ENCODE data around the gene CYP27B1. TPM values are rescaled to one million over a fixed set of nuclear protein-coding genes. Genes with fewer than 3 reads are reported as not detected.

The CYP27B1 gene
- total and polyA plus RNA-seq, 9 of the 15 experiments (the other 6 are each of a cell fraction or from before 2014, with no cell fraction given) = 0.18 to 4.2 (median 1.8) TPM

DNA sequence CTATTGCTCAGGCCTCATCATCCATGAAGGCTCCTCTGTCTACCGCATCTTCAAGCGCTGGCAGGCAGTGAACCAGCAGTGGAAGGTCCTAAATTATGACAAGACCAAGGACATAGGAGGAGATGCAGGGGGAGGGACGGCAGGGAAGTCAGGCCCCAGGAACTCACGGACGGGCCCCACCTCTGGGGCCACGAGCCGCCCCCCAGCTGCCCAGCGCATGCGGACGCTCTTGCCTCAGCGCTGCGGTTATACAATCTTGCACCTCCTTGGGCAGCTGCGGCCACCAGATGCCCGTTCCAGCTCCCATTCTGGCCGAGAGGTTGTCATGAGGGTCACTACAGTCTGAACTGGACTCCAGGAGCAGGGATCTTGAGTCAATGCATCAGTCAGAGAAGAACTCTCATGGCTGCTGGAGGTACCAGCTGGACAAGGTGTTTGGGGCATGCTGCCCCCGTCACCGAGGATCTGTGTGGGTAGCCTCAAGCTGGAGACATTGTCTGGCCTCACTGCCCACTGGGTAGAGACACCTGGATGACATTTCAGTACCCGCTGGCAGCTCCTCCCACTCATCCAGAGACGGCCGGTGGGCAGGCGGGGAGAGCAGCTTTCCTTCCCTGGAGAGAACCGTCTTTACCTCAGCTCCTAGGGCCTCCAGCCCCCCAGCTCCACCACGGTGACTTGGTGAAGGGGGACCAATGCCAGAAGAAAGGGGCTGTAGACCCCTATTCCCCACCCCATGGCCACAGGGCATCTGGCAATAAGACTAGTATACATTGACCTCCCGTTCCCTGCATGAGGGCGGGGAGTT lies 8.1 kb downstream of the CYP27B1 start:
- no peak for ATAC-seq
- peak overlapping the region in 1 of 2 experiments; percentile 21; a peak in 1 of 4 replicates for H3K9ac ChIP-seq (ENCODE audit: insufficient read depth in 1 of 2, low read depth in 2 of 2, low read length in 2 of 2)
- WGBS (ENCODE audit: insufficient coverage, low coverage, missing lambda C conversion rate) = 82% methylated on average over 23 of the region's 25 CpGs
- no peak overlapping the region for H3K4me3 ChIP-seq
- intact Hi-C loops (cut with micrococcal nuclease) (loop anchor here (2.0 kb wide), 1 partner anchor 56 kb away; no protein-coding TSS in a partner anchor), in situ Hi-C loops (cut with MboI) (no loop called here)
- BruUV-seq (replicated peaks) = no TSS peak
- H3K27me3 ChIP-seq (ENCODE audit: control insufficient read depth in 2 of 2, insufficient read depth in 2 of 2, low read length in 2 of 2) = no peaks in the 10 kb centered on the region
- TF ChIP-seq MTA1 (IDR thresholded peaks at IDR 0.05; ENCODE audit: borderline replicate concordance) (no peak), FOXK2 (conservative IDR thresholded peaks at IDR 0.05 in 1 of 2, IDR thresholded peaks at IDR 0.05 in 1 of 2; ENCODE audit: low read depth in 2 of 2) (no peak), ESRRA (IDR thresholded peaks at IDR 0.05; ENCODE audit: borderline replicate concordance, low read depth) (no peak), BDP1 (IDR thresholded peaks at IDR 0.05; ENCODE audit: insufficient read depth, insufficient read length) (no peak), TAL1 (IDR thresholded peaks at IDR 0.05) (no peak), GABPB1 (CRISPR knock-in tag; IDR thresholded peaks at IDR 0.05) (no peak), CEBPB (tag; IDR thresholded peaks at IDR 0.05) (no peak), C11orf30 (IDR thresholded peaks at IDR 0.05; ENCODE audit: low read depth) (no peak), ZNF174 (CRISPR knock-in tag; IDR thresholded peaks at IDR 0.05) (no peak), RNF2 (IDR thresholded peaks at IDR 0.05) (no peak)
- TF ChIP-seq, protein P1, sequence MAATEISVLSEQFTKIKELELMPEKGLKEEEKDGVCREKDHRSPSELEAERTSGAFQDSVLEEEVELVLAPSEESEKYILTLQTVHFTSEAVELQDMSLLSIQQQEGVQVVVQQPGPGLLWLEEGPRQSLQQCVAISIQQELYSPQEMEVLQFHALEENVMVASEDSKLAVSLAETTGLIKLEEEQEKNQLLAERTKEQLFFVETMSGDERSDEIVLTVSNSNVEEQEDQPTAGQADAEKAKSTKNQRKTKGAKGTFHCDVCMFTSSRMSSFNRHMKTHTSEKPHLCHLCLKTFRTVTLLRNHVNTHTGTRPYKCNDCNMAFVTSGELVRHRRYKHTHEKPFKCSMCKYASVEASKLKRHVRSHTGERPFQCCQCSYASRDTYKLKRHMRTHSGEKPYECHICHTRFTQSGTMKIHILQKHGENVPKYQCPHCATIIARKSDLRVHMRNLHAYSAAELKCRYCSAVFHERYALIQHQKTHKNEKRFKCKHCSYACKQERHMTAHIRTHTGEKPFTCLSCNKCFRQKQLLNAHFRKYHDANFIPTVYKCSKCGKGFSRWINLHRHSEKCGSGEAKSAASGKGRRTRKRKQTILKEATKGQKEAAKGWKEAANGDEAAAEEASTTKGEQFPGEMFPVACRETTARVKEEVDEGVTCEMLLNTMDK (IDR thresholded peaks at IDR 0.05; ENCODE audit: borderline replicate concordance, insufficient read depth, low read depth, low read length, poor library complexity, severe bottlenecking) = no peak
- TF ChIP-seq, protein P2, sequence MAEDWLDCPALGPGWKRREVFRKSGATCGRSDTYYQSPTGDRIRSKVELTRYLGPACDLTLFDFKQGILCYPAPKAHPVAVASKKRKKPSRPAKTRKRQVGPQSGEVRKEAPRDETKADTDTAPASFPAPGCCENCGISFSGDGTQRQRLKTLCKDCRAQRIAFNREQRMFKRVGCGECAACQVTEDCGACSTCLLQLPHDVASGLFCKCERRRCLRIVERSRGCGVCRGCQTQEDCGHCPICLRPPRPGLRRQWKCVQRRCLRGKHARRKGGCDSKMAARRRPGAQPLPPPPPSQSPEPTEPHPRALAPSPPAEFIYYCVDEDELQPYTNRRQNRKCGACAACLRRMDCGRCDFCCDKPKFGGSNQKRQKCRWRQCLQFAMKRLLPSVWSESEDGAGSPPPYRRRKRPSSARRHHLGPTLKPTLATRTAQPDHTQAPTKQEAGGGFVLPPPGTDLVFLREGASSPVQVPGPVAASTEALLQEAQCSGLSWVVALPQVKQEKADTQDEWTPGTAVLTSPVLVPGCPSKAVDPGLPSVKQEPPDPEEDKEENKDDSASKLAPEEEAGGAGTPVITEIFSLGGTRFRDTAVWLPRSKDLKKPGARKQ (CRISPR knock-in tag; IDR thresholded peaks at IDR 0.05) = no peak
- DNase-seq (ENCODE audit: extremely low read depth in 1 of 4, low spot score in 3 of 4) = no peak
- no peak overlapping the region for H3K27ac ChIP-seq (ENCODE audit: extremely low read depth, low read depth, low read length)
- no peaks in the 10 kb centered on the region for H3K9me3 ChIP-seq (replicated peaks; ENCODE audit: control insufficient read depth, insufficient read depth, low read depth, low read length)
- H3K4me1 ChIP-seq (replicated peaks in 1 of 2; ENCODE audit: control insufficient read depth in 2 of 2, insufficient read depth in 2 of 2, low read length in 2 of 2) = peaks cover 17 to 28% of the 10 kb centered on the region in 2 experiments
- FAIRE-seq = no peak
- POLR2A ChIA-PET = interaction anchor here (0.6 to 2.3 kb wide), 4 partner anchors 9 to 14 kb away, joined by 3 to 11 read pairs (median 4); partner anchors contain the start of genes EEF1AKMT3, METTL1 and TSPAN31
- CTCF ChIA-PET (ENCODE audit: low intra/inter-chr PET ratio) = interaction anchor here (0.5 to 1.4 kb wide), 2 partner anchors 147 to 495 kb away, joined by 3 to 6 read pairs; no protein-coding TSS in a partner anchor
- H3K4me2 ChIP-seq (ENCODE audit: insufficient read depth, low read length) = no peak overlapping the region
- no peaks in the 10 kb centered on the region for H4K20me1 ChIP-seq (replicated peaks; ENCODE audit: control insufficient read depth, insufficient read depth, low read length)
- peaks cover 11% of the 10 kb centered on the region; the same call in 2 of the 3 replicates for H3K79me2 ChIP-seq (ENCODE audit: control insufficient read depth, insufficient read depth, low read length)
- H2AFZ ChIP-seq (ENCODE audit: low read depth, low read length) = no peak overlapping the region
- no peaks in the 10 kb centered on the region for H3K9me1 ChIP-seq (ENCODE audit: control insufficient read depth, insufficient read depth, low read length)
- peaks cover 15% of the 10 kb centered on the region; the same call in 2 of the 3 replicates for H3K36me3 ChIP-seq (ENCODE audit: control insufficient read depth, insufficient read depth, low read length)
